Stimulated activated CD8-positive, alpha-beta memory T cell treated with anti-CD3 and anti-CD28 coated beads, Interleukin-2, amount 100 ng/mL, for 48 hours (primary cell): ENCODE data around the gene KMT2E.
"Not testable (repeated sequence)": the region's sequence is repeated elsewhere in the genome, so short reads cannot be mapped to it uniquely, and the experiment has no call there.

Experiments
- DNase-seq, 2 donors: peaks; one replicate each; pipeline ENCODE4 v3.0.0-alpha.2; 2020; ENCODE audit warnings: low read depth in 2 of 2

KMT2E gene

DNA sequence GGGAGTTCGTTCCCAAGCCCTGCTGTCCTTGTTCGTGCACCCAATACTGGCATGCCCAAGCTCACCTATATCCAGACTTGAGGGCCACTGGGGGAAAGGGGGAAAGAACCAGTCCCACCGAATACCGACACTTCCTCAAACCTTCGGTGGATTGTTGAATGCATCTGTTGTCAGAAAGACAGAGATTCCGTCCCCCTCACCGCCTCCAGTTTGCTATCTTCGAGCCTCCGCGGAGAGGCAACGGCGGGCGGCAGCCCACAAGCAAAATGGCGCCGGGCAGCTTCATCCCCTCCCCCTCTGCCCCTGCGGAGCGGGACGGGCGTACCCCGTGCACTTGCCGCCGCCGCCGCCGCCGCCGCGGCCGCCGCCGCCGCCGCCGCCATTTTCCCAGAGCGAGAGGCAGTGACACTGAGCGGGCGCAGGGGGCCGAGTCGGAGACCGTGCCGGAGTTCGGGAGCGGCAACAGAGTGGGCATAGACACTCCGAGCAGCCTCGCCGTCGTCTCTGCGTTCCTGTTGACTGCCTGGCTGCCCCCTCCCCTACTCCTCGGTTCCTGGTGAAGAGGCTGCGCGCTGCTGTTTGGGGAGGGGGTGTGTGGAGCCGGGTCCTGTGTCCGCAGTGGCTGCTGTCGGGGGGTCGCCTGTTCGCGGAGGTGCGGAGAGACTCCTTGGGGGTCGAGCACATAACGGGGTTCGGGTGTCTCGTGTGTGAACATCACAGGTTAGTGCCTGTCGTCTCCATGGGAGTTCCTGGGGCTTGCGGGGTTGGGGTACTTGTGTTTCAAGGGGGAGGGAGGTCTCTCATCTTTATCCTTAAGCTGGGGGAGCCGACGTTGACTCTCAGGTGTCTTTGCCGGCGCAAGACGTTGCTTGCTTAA lies at the start of gene KMT2E:
TSS of gene KMT2E (plus strand) at position 390 of the 877 bp plus-strand sequence. CDS start 26,748 bp downstream, outside the sequence.
- peak; percentile 82 to 84 for DNase-seq

DNA sequence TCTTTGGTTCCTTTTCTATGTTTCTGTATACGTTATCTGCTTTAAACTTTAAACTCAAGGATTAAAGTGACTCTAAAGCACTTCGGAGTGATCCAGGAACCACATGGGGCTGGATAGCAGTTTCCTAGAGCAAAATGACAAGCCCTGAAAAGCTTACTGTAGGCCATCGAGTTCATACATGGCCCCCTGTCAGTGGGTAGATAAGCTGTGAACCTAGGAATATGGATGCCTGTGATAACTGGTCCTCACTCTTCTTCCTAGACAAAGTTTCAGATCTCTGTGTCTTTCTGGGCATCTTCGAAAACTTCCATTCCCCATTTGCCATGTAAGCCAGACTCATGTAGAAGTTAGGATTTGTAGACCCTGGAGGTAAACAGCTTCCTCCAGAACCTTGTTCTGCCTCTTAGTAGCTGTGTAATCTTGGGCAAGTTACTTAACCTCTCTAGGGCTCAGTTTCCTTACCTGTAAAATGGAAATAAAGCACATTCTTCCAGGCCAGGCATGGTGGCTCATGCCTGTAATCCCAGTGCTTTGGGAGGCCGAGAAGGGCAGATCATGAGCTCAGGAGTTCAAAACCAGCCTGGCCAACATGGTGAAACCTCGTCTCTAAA lies 49.3 kb upstream of the KMT2E start:
- DNase-seq: no peak

DNA sequence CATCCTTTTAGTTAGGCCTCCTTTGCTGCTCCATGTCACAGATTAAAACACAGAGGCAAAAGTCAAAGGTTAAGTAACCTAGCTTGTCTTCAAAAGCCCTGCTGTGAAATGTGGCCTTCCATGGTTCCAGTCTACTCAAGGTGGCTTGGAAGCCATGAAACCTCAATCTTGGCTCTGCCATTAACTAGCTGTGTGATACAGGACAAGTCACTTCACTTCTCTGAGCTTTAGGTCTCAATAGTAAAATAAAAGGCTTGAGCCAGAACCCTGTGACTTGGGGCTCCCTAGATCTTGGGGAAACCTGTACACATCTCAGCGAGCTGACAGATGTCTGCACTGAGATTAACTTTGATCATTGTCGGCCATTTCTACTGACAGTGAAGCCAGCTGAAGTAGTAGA lies 48.0 kb upstream of the KMT2E start:
- DNase-seq: no peak

GRCh38 chr7:104967088-104967487 lies 46.9 kb upstream of the KMT2E start:
- DNase-seq: no peak

GRCh38 chr7:104967595-104967994 lies 46.4 kb upstream of the KMT2E start:
- no peak for DNase-seq

- no peak for DNase-seq
Observed at GRCh38 chr7:104968648-104969047, 45.4 kb upstream of the KMT2E start.

DNA sequence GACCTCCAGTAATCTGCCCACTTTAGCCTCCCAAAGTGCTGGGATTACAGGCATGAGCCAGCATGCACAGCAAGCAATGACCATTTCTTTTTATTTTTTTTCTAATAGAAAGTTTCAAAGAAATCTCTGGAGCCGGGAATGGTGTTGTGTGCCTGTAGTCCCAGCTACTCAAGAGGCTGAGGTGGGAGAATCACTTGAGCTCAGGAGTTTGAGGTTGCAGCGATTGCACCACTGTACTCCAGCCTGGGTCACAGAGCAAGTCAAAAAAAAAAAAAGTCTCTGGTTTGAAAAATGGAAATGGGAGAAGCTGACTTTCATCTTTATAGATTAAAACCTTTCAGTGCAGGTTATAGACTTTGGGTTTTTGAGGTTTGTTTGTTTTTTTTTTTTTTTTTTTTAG lies 44.8 kb upstream of the KMT2E start:
- DNase-seq: no peak

- DNase-seq: no peak
Observed at GRCh38 chr7:104971290-104972071, 42.5 kb upstream of the KMT2E start.

DNA sequence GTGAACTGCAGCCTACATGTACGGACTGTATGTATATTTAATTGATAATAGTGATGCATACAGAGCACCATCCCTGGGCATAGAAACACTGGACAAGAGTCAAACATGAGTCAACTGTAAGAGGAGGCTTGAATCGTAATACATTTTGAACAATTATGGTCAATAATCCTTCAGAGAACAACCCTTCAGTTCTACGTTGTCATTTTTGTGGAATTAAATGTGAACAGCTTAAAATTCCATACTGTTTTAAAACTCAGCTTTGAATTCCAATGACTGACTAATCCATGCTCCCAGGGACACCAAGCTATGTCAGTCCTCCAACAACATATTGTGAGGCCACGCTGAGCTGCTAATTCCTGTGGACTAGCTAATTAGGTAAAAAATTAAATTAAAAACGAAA lies 41.5 kb upstream of the KMT2E start:
- DNase-seq: no peak

- no peak for DNase-seq
Observed at GRCh38 chr7:104973227-104973626, 40.8 kb upstream of the KMT2E start.

GRCh38 chr7:104973909-104974415 lies 40.0 kb upstream of the KMT2E start:
- DNase-seq: no peak

DNA sequence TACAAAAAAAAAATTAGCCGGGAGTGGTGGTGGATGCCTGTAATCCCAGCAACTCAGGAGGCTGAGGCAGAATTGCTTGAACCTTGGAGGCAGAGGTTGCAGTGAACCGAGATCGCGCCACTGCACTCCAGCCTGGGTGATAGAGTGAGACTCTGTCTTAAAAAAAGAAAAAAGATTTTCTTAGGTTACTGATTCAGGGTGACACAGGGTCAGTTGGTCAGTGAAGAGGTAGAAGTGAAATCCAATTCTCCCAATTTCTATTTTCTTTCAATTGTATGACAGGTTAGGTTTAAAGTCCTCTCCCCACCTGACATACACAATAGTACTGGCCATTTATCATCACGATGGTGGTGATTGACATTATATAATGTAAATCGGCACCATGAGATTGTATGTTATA lies 38.5 kb upstream of the KMT2E start:
- DNase-seq: not testable (repeated sequence)

- no peak for DNase-seq
Observed at GRCh38 chr7:104976966-104977636, 36.9 kb upstream of the KMT2E start.

- DNase-seq: no peak
Observed at GRCh38 chr7:104978460-104978859, 35.5 kb upstream of the KMT2E start.

- no peak for DNase-seq
Observed at GRCh38 chr7:104979167-104979841, 34.7 kb upstream of the KMT2E start.

DNA sequence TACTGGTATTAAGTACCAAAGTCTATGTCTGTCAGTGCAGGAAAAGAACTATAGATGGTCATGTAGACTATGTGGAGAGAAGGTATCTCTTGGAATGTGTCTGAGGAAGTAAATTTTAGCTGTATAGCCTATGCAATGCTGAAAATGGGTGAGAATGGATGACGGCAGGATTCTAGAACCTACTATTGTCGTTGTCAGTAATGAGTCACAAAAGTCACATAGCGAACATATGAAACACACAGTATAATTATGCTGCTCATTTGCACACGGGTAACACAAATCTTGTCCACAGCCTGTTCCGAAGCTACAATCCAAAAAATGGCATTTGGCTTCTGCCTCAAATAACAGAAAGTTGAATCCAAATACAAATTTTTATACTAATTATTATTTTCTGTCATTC lies 33.6 kb upstream of the KMT2E start:
- DNase-seq: no peak

DNA sequence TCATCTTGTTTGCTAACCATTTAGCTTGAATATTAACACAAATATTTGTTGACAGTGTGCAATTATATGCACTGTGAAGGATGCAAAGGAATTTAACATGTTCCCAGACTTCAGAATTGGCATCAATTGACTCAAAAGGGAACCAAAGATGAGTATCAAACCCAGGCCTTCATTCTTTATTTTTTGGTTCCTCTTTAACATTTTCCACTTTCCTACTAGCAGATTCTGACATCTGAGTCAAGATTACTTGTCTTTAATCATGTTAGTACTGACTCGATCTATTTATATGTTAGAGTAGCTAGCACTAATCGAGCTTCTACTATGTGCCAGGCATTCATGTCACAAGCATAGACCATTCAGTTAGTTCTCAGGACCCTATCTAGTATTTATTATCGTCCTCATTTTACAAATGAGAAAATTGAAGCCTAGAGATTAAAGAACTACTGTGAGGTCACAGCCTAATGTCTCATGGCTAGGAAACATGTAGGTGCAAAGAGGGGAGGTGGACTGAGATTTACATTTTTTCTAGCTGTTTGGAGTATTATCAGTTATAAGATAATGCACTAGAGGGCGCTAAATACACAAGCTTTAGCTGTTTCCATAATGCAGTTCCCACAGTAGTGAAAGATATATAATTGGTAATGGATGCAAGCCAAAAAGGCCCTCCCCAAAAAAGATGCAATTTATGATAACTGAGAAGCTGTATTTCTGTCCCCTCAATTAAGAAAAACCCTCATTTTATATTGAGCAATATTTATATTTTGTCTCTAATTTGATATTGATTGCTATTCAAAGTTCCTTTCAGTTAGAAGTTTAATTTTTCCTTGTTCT lies 32.9 kb upstream of the KMT2E start:
- DNase-seq: no peak

DNA sequence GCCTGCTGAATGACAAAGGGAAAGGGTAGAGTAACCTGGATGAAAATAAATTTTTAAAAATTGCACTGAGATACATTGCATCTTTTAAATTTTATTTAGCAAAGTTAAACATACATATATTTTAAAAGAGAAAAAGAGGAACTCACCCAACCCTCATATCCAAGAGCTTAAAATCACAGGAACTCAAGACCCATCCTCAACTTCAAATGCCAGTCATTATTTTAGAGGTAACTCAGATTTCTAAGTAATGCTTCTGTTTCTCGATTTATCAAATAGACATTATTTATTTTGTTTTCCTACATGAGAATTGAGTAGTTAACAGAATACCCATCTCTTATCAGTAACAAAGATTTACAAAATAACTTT lies 32.4 kb upstream of the KMT2E start:
- DNase-seq: no peak

GRCh38 chr7:104982308-104983075 lies 31.5 kb upstream of the KMT2E start:
- DNase-seq: no peak
